GM06990 (cell line): ENCODE results near the gene RFPL2.
A peak's percentile ranks its signal among the peaks of the same experiment; 100 is the strongest.
"Not testable (repeated sequence)": the region's sequence is repeated elsewhere in the genome, so short reads cannot be mapped to it uniquely, and the experiment has no call there.

Source experiments
- DNase-seq: peaks from one replicate; pipeline ENCODE4 v3.0.0-alpha.2; 2011; ENCODE audit not compliant: insufficient read length; ENCODE audit errors: extremely low read depth
- H3K27me3 ChIP-seq: replicated peaks from 2 replicates; pipeline ENCODE4 v1.6.0; 2011; ENCODE audit warnings: low read length; ENCODE audit not compliant: control insufficient read depth, insufficient read depth
- H3K36me3 ChIP-seq: 2 replicates; pipeline ENCODE4 v1.5.1; 2011; ENCODE audit warnings: low read length; ENCODE audit not compliant: control insufficient read depth, insufficient read depth
- H3K4me3 ChIP-seq: replicated peaks from 2 replicates; pipeline ENCODE4 v1.5.1; 2011; ENCODE audit warnings: low read depth, mild to moderate bottlenecking, control low read depth, low read length
- TF ChIP-seq, protein P1 (sequence below): IDR thresholded peaks from 2 replicates; pipeline ENCODE4 v1.5.1; 2011; ENCODE audit warnings: low read length, control low read depth, mild to moderate bottlenecking, inconsistent platforms; ENCODE audit not compliant: insufficient read depth, poor library complexity, severe bottlenecking

RFPL2 gene

DNA sequence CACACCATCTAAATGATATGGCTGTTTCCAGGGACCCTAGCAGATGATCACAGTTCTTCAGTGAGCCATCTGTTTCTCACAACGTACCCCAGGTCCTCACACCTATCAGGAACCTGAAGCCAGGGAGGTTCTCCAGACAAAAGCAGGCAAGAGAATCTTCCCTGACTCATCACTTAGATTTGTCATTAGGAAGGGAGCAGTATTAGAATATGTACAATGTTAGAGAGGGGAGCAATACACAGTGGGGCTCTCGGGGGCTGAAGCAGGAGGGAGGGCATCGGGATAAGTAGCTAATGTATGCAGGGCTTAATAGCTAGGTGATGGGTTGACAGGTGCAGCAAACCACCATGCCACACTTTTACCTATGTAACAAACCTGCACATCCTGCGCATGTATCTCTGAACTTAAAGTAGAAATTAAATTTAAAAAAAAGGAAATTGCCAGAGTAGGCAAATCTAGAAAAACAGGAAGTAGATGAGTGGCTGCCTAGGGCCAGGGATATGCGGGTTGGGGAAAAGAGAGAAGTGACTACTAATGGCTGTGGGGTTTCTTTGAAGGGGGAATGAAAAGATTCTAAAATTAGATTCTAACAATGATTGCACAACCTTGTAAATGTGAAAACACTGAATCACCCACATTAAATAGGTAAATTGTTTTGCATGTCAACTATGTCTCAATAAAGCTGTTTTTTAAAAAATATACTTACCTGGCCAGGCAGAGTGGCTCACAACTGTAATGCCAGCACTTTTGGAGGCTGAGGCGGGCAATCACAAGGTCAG lies 60.2 kb downstream of the RFPL2 start:
- no peaks in the 10 kb centered on the region; the same call in 1 of the 2 replicates for H3K27me3 ChIP-seq
- DNase-seq: no peak
- no peak overlapping the region for H3K4me3 ChIP-seq
- TF ChIP-seq, protein P1, sequence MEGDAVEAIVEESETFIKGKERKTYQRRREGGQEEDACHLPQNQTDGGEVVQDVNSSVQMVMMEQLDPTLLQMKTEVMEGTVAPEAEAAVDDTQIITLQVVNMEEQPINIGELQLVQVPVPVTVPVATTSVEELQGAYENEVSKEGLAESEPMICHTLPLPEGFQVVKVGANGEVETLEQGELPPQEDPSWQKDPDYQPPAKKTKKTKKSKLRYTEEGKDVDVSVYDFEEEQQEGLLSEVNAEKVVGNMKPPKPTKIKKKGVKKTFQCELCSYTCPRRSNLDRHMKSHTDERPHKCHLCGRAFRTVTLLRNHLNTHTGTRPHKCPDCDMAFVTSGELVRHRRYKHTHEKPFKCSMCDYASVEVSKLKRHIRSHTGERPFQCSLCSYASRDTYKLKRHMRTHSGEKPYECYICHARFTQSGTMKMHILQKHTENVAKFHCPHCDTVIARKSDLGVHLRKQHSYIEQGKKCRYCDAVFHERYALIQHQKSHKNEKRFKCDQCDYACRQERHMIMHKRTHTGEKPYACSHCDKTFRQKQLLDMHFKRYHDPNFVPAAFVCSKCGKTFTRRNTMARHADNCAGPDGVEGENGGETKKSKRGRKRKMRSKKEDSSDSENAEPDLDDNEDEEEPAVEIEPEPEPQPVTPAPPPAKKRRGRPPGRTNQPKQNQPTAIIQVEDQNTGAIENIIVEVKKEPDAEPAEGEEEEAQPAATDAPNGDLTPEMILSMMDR: no peak
- H3K36me3 ChIP-seq: no peaks in the 10 kb centered on the region

DNA sequence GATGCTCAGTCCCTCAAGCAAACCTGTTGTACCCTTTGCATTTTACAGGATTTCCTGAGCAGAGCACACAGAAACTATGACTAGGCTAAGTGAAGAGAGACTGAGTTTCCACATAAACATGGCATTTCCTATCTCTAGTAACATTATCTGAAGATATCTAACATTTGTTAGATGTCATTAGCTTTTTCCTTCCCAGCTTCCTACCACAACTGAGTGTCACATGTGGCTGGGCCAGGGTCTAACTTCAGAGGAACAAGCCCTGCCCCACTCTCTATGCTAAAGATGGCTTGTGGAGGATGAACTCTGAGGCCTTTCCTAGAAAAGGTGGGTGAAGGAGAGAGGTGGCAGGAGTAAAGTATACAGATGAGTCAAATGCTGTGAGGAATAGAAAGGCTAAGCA lies 62.3 kb downstream of the RFPL2 start:
- TF ChIP-seq, protein P1: no peak
- Histone ChIP-seq H3K4me3 (no peak overlapping the region), H3K36me3 (no peaks in the 10 kb centered on the region), H3K27me3 (no peaks in the 10 kb centered on the region; the same call in 1 of the 2 replicates)
- no peak for DNase-seq

DNA sequence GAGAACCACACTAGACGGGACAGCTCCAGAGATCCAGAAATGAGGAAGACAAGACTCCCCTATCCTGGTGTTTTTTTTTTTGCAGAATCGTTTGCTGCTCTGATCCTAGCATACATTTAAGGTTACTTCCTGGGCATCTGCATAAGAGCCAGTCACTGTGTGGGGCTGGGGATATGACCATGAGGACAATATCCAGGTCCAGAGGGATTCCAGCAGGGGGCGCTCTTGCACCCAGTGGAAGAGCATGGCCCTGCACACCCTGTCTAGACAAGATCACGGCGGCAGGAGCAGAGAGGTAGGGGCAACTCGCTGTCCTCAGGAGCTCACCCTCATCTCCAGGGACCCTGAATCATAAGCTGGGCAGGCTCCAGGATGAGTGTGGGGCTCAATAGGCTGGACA lies 64.2 kb downstream of the RFPL2 start:
- H3K27me3 ChIP-seq, DNase-seq, H3K36me3 ChIP-seq, H3K4me3 ChIP-seq: not testable (repeated sequence)
- TF ChIP-seq, protein P1: peak; percentile 43
